DMS153 (cell line): ENCODE measurements around the gene SLC13A5.
A peak's percentile ranks its signal among the peaks of the same experiment; 100 is the strongest.
"Not testable (repeated sequence)": the region's sequence is repeated elsewhere in the genome, so short reads cannot be mapped to it uniquely, and the experiment has no call there.

Experiments used
- DNase-seq: peaks from one replicate; lab custom pipeline; 2025; lab: John Stamatoyannopoulos, UW

SLC13A5 gene

DNA sequence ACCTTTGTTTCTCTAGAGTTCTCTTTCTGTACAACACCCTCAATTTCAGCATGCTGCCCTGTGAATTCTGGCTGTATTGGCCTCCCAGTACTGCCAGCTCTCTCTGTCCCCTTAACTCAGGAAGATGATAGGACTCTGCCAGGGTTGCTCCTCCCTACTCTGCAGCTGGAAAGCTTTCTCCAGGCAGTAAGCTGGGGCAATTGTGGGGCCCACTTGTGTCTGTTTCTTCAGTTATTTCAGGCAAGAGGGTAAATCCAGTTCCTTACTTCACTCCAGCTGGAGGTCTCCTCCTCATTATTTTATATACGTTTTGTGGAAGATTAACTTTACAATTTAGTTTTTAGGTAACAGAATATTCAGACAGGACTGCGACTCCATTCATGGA is 51.7 kb downstream of the SLC13A5 start:
- no peak for DNase-seq

- DNase-seq = no peak
These were observed 52.2 kb downstream of the SLC13A5 start for GRCh38 chr17:6660805-6661463.

- no peak for DNase-seq
These were observed 53.1 kb downstream of the SLC13A5 start for GRCh38 chr17:6660101-6660500.

GRCh38 chr17:6658411-6658810 is 54.8 kb downstream of the SLC13A5 start:
- not testable (repeated sequence) for DNase-seq

- DNase-seq = no peak
These were observed 55.4 kb downstream of the SLC13A5 start for GRCh38 chr17:6657633-6658287.

DNA sequence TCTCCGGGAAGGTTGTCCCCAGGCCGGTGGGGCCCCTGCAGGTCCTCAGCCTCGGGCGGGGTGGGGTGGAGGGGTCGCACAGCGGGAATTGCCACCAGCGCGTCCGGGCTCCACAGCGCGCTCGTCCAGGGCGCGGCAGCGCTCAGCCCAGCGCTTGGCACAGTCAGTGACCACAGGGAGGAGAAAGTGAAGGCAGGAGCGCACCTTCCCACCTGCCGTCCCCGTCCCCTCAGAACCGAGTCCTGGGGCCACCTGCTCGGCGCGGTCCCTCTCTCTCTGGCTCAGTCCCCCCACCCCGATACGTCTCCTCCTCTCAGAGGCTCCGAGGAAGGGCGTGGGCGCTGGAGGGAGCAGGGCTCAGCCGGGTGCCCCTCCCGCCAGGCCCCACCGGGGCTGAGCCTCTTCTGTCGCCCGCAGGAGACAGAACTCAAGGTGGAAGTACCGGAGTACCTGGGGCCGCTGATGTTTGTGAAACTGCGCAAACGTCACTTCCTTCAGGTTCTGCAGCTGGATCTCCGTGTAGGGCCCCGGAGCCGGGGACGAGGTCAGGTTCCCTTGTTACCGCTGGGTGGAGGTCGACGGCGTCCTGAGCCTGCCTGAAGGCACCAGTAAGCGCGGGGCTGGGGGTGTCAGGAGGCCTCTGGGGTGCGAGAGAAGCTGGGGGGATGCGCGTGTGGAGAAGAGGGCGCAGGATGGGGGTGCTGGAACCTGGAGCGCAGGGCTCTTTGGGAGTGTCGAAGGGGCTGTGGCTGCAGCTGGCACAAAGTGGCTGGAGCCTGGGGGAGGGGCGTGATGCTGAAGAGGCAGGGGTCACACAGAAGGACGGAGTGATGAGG is 56.2 kb downstream of the SLC13A5 start:
- not testable (repeated sequence) for DNase-seq

DNA sequence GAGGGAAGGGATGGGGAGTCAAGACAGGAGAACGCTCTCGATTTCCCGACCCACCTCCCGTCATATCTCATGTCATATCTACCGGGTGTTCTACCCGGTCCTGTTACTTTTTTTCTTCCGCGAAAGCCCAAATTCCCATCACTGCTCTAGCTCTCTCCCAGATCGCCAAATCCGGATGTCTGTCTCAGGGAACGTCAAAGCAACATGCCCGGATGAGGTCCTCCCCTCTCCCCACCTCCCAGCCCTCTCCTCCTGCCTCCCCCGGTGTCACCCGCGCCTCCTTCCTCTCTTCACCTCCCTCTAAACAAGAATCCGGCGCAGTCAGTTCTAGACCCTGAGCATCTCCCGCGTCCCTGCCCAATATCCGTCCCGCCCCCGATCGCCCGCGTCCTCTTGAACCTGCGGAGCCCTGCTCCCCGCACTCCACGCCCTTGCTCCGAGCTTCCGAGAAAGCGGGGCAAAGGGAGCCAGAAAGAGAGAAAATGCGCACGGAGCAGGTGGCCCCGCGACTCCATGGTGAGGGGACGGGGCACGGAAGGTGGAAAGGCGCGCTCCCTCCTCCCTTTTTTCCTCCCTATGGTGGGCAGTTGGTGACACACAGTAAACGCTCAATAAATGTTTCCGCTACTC is 57.3 kb downstream of the SLC13A5 start:
- DNase-seq = not testable (repeated sequence)

DNA sequence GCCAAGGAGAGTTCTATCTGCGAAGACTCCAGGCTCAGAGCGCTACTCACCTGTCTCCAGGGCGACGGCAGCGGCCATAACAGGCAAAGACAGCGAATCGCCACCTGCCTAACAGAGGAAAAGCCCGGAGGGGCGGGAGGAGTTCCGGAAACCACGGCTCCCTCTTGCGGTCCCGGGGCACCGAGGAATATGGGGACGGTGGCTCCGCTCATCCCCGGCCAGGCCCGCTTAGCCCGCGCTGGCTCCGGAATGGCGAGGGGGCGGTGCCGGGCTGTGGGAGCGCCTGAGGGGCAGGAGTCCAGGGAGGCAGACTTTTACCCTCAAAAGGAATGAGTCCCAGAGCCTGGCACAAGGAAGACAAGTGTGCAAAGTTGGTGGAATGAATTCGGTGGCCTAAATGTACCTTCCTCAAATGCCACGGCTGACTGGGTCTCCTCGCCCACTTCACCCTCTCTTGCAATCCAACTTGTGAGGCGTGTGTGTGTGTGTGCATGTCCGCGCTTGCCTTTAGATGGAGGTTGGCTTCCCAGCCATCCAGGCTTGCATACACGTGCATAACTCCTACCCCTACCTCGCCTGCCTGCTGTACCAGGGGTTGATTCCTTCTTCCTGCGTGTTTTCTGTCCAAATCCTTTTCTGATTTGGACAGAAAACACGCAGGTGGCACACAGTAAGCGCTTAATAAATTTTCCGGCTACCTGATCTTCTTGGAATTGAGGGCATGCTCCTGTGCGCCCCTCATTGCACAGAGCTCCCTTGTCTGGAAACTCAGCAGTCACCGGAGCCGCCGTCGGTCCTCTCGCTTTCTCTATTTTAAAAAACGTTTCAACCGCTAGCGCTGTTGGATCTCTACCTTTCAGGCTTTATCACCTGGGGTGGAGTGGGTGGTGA is 58.1 kb downstream of the SLC13A5 start:
- DNase-seq = no peak

DNA sequence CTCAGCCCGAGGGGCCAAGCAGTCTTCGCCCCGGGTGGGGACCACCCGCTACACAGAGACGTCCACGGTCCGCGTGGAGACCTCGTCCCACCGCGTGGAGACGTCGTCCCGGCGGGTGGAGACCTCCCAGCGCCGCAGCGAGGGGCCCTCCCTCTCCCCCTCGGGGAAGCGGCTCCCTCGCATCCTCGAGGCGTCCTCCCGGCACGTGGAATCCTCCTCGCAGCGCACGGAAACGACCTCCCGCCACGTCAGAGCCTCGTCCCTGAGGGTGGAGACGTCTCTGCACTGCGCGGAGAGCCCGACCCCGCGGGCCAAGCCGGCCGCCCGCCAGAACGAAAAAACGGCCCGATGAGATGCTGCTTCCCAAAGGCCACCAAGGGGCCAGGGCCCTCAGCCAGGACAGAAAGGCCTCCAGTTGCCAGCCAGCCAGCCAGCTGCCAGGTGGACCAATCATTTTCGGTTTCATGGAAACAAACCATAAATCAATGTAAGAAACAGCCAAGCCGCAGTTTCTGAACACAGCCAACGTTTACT is 61.2 kb downstream of the SLC13A5 start:
- DNase-seq = no peak

DNA sequence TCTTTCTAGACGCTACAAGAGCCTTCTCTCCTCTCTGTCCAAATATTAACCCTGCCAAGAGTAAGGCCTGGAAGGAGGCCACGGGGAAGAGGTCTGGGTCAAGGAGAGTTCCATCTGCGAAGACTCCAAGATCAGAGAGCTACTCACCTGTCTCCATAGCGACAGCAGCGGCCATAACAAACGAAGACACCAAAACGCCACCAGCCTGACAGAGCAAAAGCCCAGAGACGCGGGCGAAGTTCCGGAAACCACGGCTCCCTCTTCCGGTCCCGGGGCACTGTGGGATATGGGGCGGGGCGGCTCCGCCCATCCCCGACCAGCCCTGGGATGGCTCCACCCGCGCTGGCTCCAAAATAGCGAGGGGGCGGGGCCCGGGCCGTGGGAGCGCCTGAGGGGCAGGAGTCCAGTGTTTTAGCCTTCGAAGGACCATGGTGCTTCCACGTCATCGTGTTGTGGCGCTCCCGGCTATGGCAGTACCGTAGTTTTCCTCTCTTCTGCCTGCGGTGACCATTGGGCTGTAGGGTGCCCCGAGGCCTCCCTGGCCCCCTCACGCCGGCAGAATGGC is 61.7 kb downstream of the SLC13A5 start, which contains the start of the genes C17orf100 and MED31:
TSS of gene C17orf100 (plus strand) at position 409 of the 565 bp plus-strand sequence. CDS start at position 561, 152 bp downstream.
TSS of gene MED31 (minus strand) at position 252 of the 565 bp plus-strand sequence. CDS start at position 175, 77 bp downstream.
- peak; percentile 65 for DNase-seq

DNA sequence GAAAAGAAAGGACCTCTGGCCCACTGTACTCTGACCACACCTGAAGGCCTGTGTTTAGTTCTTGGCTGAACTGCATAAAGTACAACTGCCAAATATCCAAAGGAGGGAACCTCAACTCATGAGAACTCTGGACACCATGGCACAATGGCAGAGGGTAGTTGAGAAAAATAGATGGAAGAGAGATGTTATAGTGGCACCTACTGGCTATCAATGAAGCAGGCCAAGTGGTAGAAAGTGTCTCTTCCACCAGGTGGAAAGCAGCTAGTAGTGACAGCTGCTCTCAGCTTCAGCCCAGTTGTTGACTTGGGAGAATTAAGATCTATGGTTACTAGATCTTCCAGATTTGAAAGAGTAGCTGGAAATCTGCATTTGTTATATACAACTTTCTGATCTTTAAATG is 65.0 kb downstream of the SLC13A5 start:
- DNase-seq = no peak

DNA sequence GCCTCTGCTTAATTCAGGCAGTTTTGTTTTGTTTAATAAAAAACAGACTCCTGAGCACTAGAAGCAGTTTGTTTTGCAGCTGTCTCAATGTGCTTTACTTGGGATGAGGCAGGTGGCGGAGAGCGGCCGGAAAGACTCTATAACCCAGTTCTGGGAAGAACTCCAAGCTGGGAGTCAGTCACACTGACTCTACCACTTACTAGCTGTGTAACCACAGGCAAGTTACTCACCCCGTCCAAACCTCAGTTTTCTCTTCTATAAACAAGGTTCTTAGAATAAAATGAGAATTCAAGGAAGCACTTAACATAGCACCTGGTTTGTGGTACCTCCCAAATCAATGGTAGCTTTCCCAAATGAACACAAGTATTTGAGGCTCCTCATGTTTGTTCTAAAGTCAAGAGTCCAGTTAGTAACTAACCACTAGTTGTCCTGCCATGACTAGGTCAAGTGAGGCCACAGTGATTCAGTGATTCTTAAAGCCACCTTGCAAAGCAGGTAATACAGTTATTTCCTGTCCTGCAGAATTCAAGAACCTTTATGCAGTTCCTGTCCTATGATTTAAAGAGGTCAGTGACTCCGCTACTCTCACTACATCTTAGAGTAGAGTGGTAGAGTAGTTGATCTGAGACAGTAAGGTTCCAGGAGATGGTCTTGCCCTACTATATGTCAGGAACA is 69.6 kb downstream of the SLC13A5 start:
- no peak for DNase-seq

DNA sequence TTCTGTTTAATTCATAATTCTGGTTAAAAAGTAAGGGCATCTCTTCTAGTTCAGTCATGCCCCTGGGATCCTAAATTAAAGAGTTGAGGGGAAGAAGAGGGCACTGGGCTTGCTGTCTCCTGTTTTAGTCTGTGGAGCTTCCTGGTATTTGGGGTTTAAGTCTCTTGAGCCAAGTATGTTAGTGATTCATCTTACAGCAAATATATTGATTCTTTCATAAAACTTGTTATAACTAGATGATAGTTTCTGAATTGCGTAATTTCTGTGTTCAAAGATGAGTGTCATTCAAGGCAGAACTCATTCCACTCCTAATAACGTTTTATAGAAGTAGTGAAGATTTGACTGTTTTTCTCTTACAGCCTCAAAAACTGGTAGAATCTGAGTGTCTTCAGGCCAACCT is 70.6 kb downstream of the SLC13A5 start:
- no peak for DNase-seq

GRCh38 chr17:6641247-6641863 is 71.8 kb downstream of the SLC13A5 start:
- no peak for DNase-seq

DNA sequence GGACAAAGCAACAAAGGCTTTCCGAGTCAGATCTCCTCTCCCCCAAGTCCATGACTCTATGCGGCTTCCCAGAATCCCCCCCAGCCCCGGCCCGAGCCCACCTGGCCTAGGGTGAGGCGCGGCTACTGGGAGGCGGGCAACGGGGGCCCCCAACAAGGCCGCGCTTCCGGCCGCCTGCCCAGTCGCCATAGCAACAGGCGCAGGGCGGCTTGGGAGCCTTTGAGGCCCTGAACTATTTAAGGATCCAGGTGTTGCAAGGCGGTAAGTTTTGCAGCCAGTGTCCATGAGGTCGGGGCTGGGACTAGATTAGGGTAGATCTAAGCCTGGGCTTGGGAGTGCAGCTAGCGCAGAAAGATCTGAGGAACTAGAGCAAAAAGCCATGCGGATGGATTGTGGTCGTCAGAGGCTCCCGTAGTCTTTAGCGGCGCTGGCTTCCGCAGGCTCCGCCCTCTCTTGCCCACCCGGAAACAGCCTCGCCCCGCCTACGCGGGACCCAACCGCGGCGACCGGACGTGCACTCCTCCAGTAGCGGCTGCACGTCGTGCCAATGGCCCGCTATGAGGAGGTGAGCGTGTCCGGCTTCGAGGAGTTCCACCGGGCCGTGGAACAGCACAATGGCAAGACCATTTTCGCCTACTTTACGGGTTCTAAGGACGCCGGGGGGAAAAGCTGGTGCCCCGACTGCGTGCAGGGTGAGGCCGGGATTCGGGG is 72.5 kb downstream of the SLC13A5 start, which contains the start of the genes KIAA0753 and TXNDC17:
TSS of gene KIAA0753 (minus strand) at position 176 of the 711 bp plus-strand sequence. CDS start 5,608 bp downstream, outside the sequence.
TSS of gene TXNDC17 (plus strand) at position 525 of the 711 bp plus-strand sequence. CDS start at position 548, 23 bp downstream.
- peak; percentile 37 for DNase-seq

DNA sequence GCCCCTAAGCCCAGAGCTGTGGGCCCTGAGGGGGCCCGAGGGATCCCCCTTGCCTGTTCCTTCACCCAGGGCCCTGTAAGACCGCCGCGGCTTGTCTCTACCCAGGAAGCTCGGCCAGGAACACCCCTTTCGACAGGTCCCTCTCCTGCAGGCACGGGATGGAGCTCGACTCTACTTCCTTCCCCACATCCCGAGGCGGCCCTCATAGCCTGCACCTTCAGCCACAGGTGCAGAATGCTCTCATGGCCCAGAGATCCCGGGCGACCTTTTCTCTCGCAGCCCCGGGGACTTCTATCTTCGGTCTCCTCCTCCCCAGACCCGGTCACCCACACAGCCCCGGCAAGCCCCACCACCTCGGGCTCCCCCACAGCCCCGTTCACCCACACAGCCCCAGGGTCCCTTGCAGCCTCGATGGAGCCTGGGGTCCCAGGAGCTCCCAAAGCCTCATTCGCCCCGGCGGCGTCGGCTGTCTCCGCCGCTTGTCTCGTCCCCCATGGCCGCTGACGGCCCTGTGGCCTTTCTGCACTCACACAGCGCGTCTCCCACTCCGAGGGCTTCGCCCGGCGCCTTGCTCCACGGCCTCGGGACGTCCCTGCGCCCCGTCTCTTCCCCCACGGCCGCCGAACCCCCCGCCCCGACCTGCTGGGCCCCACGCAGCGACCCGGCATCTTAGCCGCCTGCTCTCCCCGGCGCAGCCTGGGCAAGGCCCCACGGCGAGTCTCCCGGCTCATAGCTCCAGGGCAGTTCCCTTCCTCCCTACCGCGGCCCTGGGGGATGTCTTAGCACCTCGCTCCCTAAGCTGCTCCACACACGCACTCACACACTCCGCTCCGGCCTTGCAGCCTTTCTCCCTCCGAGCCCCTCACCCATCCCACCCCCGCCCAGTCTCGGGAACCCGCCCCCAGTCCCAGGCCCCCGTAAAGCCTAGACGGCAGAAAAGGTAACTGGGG is 73.3 kb downstream of the SLC13A5 start:
- no peak for DNase-seq

GRCh38 chr17:6639014-6639585 is 74.1 kb downstream of the SLC13A5 start:
- no peak for DNase-seq
